IPS DF 19.7 (cell line): ENCODE results near the gene SPACA9.

Experiments
- DNase-seq: peaks from one replicate; pipeline ENCODE4 v3.0.0-alpha.2; 2013; ENCODE audit warnings: low read depth, low spot score

Gene SPACA9

GRCh38 chr9:132878695-132879456 lies at the start of gene SPACA9:
Gene SPACA9 (plus strand): TSS chr9:132878898. CDS start chr9:132883948, 5,050 bp downstream.
- DNase-seq, result no peak

GRCh38 chr9:132832171-132832881 lies 46.4 kb upstream of the SPACA9 start:
- DNase-seq, result no peak

- no peak for DNase-seq
These were observed 45.1 kb upstream of the SPACA9 start for GRCh38 chr9:132833550-132834121.

GRCh38 chr9:132834343-132834742 lies 44.4 kb upstream of the SPACA9 start:
- DNase-seq, result no peak

GRCh38 chr9:132837501-132838286 lies 41.0 kb upstream of the SPACA9 start:
- DNase-seq, result no peak

GRCh38 chr9:132838291-132838690 lies 40.4 kb upstream of the SPACA9 start:
- DNase-seq, result no peak

- DNase-seq, result no peak
These were observed 37.7 kb upstream of the SPACA9 start for GRCh38 chr9:132840980-132841379.

GRCh38 chr9:132842124-132843044 lies 36.3 kb upstream of the SPACA9 start:
- no peak for DNase-seq

- no peak for DNase-seq
These were observed 32.4 kb upstream of the SPACA9 start for GRCh38 chr9:132846109-132846917.

GRCh38 chr9:132846918-132847515 lies 31.7 kb upstream of the SPACA9 start:
- no peak for DNase-seq

- no peak for DNase-seq
These were observed 29.5 kb upstream of the SPACA9 start for GRCh38 chr9:132849185-132849706.

GRCh38 chr9:132853482-132853881 lies 25.2 kb upstream of the SPACA9 start:
- DNase-seq, result no peak

- no peak for DNase-seq
These were observed 23.9 kb upstream of the SPACA9 start for GRCh38 chr9:132854832-132855231.

GRCh38 chr9:132855904-132856303 lies 22.8 kb upstream of the SPACA9 start:
- no peak for DNase-seq

GRCh38 chr9:132857031-132857430 lies 21.7 kb upstream of the SPACA9 start:
- DNase-seq, result no peak

- DNase-seq, result no peak
These were observed 20.9 kb upstream of the SPACA9 start for GRCh38 chr9:132857616-132858342.

GRCh38 chr9:132858751-132859150 lies 19.9 kb upstream of the SPACA9 start:
- no peak for DNase-seq

GRCh38 chr9:132861666-132862065 lies 17.0 kb upstream of the SPACA9 start:
- DNase-seq, result no peak

GRCh38 chr9:132862533-132862932 lies 16.2 kb upstream of the SPACA9 start:
- DNase-seq, result no peak
